Measurements from ENCODE around the gene ADAMTS16. TPM values are rescaled to one million over a fixed set of nuclear protein-coding genes. Genes with fewer than 3 reads are reported as not detected.

The ADAMTS16 gene
- total RNA-seq, 4 donors from 2014 or later, result under 0.01 to 19.2 (median 0.34) TPM; not detected in 1

- no peak for DNase-seq
- Histone ChIP-seq H3K27ac (no peak overlapping the region), H3K4me1 (no peaks in the 10 kb centered on the region), H3K36me3 (no peaks in the 10 kb centered on the region), H3K9me3 (no peaks in the 10 kb centered on the region), H3K27me3 (no peaks in the 10 kb centered on the region), H3K4me3 (no peak overlapping the region)
- TF ChIP-seq CTCF (IDR thresholded peaks at IDR 0.05) (no peak), POLR2A (IDR thresholded peaks at IDR 0.05) (no peak)
- intact Hi-C loops (cut with DNase I; ENCODE audit: low total_unique reads), result no loop called here
Observed at GRCh38 chr5:5303242-5303641, 163.1 kb downstream of the ADAMTS16 start.

DNA sequence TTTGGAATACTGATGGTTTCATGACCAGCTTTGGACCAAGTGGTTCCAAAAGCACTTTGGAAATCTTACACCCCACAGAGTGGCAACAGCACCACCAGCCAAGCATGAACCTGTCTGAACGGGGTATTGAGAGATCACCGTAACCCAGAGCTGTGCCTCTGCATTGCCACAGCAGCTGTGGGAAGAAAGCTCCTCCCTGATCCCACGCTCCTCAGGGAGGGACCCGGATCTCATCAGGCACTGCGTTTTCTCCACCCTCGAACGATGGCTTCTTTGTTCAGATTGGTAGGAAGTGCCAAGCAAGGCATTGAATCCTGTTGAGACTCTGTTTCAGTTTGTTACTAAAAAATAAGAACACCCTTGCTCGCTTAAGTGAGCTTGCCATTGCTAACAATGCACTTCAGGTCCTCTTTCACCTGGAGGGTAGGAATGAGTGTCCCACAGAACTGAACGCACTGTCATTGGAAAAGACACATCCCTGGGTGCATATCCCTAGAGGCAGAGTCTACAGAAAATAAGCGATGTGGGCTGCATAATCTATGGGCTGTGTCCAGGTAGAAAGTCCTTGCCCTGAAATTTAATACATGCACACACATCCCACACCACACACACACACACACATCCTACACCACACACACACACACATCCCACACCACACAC is 164.4 kb downstream of the ADAMTS16 start:
- no peaks in the 10 kb centered on the region for H3K4me1 ChIP-seq
- no peak for DNase-seq
- intact Hi-C loops (cut with DNase I; ENCODE audit: low total_unique reads), result no loop called here

DNA sequence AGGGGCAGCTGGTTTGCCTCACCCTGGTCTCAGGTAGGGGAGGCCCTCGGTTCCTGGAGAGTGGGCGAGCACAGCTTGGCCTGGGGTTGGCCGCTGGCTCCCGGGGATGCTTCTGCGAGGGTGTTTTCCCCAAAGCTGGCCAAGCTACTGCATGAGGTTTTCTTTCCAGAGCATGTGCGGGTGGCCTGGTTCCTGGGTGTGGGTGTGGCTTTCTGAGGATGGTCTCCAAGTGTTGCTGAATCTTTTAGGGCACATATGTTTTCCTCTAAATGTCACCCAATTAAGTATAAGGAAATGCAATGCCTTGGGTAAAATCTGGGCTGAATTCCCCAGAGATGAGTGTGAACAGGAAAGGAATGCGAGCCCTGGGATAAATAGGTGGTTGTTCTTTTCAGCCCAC is 166.6 kb downstream of the ADAMTS16 start:
- H3K9me3 ChIP-seq, result no peaks in the 10 kb centered on the region
- TF ChIP-seq CTCF (IDR thresholded peaks at IDR 0.05) (no peak), POLR2A (IDR thresholded peaks at IDR 0.05) (no peak)
- intact Hi-C loops (cut with DNase I; ENCODE audit: low total_unique reads), result no loop called here
- H3K36me3 ChIP-seq, result no peaks in the 10 kb centered on the region
- no peak for DNase-seq
- H3K4me3 ChIP-seq, result no peak overlapping the region
- H3K4me1 ChIP-seq, result no peaks in the 10 kb centered on the region
- H3K27ac ChIP-seq, result no peak overlapping the region
- no peaks in the 10 kb centered on the region for H3K27me3 ChIP-seq

More for the DNA sequence above, 164.4 kb downstream of the ADAMTS16 start:
- Histone ChIP-seq H3K9me3 (no peaks in the 10 kb centered on the region), H3K27me3 (no peaks in the 10 kb centered on the region), H3K27ac (no peak overlapping the region), H3K4me3 (no peak overlapping the region), H3K36me3 (no peaks in the 10 kb centered on the region)
- TF ChIP-seq CTCF (IDR thresholded peaks at IDR 0.05) (no peak), POLR2A (IDR thresholded peaks at IDR 0.05) (no peak)

DNA sequence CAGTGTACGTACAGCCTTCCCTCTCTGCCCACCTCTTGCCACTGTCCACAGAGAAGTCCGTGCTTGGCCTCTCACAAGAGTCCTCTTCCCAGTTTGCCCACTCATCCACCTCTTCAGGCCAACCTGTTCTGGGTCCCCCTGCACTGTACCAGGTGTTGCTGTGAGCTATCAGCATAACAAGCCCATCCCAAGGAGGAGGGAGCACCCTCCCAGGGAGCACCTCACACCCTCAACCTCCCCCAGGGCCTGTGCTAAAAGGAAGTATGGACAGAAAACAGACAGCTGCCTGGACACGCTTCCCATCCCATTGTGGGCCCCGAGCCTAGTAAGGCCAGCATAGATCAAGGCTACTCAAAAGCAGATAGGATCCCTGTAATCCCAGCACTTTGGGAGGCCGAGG is 168.2 kb downstream of the ADAMTS16 start:
- intact Hi-C loops (cut with DNase I; ENCODE audit: low total_unique reads), result no loop called here
- TF ChIP-seq CTCF (IDR thresholded peaks at IDR 0.05), result no peak
- no peak for TF ChIP-seq POLR2A (IDR thresholded peaks at IDR 0.05)
- Histone ChIP-seq H3K4me1 (no peaks in the 10 kb centered on the region), H3K27ac (no peak overlapping the region), H3K27me3 (no peaks in the 10 kb centered on the region), H3K9me3 (no peaks in the 10 kb centered on the region), H3K4me3 (no peak overlapping the region), H3K36me3 (no peaks in the 10 kb centered on the region)
- DNase-seq, result no peak

DNA sequence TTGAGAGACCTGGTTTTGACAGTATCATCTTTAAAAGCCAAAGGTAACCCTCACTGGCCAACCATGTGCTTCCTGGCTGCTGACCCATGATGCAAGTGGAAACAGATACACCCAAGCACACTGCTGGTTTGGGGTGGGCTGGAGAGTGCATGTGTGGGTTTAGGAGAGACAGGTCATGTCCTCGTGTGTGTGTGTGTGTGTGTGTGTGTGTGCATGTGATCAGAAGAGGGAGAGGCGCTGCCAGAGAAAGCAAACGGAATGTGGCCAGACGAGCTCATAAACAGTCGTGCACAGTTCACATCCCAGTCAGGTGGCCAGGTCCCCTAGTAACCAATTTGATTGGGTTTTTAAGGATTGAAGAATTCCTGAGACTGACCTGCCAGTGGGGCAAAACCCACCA is 169.5 kb downstream of the ADAMTS16 start:
- H3K27ac ChIP-seq, result no peak overlapping the region
- DNase-seq, result no peak
- H3K4me1 ChIP-seq, result no peaks in the 10 kb centered on the region
- no peaks in the 10 kb centered on the region for H3K36me3 ChIP-seq
- no peaks in the 10 kb centered on the region for H3K27me3 ChIP-seq
- TF ChIP-seq CTCF (IDR thresholded peaks at IDR 0.05), result no peak
- TF ChIP-seq POLR2A (IDR thresholded peaks at IDR 0.05), result no peak
- H3K4me3 ChIP-seq, result no peak overlapping the region
- intact Hi-C loops (cut with DNase I; ENCODE audit: low total_unique reads), result no loop called here
- no peaks in the 10 kb centered on the region for H3K9me3 ChIP-seq
